Measurements from ENCODE around the gene CREB3L2.

- no peak for TF ChIP-seq POLR2A (IDR thresholded peaks at IDR 0.05)
- no peak for TF ChIP-seq CTCF (IDR thresholded peaks at IDR 0.05)
- no peak for TF ChIP-seq POLR2AphosphoS5 (IDR thresholded peaks at IDR 0.05)
- TF ChIP-seq EP300 (IDR thresholded peaks at IDR 0.05) = no peak
Measured at GRCh38 chr7:137882261-137882668, 119.6 kb downstream of the CREB3L2 start.
